SKM-1 (cell line): ENCODE measurements around the gene OVCA2.

Source experiments
- DNase-seq: peaks from one replicate; lab custom pipeline; 2025; ENCODE audit not compliant: unreplicated experiment; lab: John Stamatoyannopoulos, UW

Gene OVCA2

DNA sequence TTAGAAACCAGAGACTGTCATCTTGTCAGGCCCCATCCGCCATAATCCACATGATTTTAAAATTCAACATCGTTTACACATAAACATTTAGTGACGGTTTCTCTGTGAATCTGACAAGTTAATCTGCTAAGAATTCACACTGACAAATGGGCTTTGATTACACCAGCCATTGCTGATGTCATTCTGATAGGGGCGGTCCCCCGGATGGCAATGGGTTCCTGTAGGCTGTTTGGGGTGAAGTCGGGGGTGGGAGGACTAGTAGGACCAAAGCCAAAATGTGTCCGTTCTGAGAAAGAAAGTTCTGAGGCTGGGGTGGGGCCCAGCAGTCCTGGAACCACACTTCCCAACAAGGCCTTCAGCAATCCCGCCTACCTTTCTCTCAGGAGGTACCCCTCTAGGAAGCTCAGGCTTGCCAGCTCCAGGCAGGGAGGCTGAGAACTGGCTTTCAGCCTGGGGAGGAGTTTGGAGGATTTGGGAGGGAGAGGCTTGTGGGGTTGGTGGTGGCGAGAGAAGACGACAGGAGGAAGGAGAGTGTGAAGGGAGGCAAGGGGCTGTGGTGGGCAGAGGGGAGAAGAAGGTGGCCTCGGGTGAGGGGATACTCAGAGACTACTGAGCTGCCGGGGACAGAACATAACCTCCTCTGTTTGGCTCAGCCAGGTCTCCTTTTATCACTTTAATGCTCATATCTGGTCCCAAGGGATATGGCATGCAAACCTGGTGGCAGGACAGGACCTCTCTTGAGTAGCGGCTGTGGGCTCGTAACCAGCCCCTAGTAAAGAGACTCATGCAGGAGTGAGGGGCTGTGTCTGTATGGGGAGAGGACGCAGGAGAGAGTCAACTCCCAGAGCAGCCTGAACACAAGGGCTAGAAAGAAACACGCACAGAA lies 21.7 kb downstream of the OVCA2 start:
- no peak for DNase-seq

DNA sequence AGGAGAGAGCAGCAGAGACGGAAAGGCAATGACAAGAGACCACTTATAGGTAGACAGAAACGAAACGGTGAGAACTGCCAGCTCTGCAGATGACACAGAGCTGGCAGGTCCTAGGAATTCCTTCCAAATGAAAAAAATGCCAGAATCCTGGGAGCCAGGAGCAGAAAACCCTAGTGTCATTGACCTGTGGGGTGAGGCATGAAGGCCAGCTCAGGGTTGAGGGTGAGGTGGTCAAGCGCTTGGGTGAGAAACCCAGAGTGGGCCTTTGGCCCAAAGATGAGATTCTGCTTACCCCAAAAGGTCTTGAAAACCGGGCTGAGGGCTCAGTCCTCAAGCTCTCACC lies 22.3 kb downstream of the OVCA2 start:
- no peak for DNase-seq

DNA sequence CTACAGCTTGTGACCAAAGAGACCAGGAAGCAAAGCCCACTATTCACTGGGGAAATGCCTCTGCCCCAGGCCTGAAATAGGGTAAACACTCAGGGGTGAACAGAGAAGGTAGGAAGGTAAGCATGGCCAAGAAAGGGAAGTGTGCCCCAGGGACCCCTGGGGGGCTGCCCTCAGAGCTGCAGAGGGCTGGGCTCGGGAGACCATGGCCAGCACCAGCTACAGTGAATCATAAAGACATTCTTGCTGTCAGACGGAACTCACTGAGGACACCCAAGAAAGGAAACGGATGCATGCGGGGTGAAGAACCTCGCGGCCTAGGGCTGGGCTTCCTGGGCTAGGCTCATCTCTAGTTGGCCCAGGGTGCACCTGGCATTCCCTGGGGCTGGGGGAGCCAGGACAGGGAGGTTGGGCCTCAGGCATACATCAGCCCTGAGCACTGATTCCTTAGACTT lies 22.7 kb downstream of the OVCA2 start:
- DNase-seq, result no peak

DNA sequence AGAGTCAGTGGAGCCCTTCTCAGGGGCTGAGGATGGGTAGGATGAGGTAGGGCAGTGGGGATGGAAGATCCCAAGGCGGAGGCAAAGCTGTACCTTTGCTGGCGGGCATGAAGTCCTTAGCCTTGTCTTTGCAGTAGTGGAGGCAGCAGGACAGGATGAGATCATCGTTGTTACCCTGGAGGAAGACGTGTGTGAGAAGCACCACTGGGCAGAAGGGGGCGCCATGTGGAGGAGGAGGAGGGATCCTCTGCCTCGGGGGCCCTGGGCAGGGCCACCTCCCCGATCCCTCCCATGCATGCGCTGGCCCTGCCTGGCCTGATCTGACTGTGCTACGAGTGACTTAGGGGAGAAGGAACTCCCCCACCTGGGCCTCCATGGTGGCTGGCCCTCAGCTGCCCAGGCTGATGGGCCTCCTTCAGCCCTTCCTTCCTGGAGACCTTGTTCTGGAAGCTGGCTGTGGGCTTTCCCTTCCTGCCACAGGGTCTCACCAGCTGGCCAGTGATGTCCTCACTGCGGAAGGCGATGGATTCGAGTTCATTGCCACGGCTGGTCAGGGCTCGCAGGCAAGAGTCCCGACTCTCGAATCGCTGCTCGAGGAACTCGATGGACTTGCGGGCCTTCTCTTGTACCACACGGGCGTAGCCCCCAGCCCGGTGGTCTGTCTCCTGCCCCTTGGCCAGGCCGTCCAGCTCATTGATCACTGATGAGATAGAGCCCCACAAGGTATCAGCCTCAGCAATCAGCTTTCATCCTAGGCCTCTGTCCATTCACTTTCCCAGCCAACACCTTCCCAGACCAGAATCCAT lies 23.4 kb downstream of the OVCA2 start:
- no peak for DNase-seq

DNA sequence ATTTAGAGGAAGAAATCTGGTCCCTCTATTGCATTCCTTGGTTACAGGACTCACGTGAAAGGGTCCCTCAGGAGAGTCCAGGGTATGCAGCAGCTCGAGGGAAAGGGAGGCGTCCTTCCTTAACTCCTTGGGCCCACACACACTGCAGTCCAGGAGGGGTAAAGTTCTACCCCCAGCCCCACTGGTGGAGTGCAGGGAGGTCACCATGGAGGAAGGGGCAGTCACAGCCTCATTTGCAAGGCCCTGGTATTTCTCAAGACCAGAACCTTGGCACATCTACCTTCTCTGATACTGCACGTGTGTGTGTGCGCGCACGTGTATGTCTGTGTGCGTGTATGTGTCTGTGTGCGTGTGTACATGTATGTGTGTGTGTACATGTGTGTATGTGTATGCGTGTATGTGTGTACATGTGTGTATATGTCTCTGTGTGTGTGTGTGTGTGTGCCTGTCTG lies 24.2 kb downstream of the OVCA2 start:
- DNase-seq, result no peak

DNA sequence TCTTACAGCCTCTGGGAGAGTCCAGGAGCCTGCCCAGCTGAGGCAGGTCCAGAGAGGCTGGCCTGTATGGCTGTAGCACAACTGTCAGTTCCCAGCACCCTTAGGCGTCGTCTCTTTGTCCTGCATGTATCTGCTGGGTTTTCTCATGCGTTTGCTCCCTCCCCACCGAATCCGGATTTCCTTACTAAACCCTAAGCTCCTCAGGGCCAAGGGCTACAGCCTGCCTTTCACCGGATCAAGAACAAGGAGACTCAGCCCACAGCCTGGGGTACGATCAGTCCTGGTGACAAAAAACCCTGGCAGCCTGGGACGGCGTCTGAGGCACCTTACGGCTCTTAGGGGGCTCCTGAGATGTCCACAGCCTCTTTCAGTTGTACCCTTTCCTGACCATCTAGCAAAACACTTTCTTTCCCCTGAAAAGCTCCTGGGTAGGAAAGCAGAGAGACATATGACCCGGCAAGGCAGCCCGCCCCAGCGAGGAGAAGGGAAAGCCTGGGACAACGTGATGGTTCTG lies 25.3 kb downstream of the OVCA2 start:
- no peak for DNase-seq

DNA sequence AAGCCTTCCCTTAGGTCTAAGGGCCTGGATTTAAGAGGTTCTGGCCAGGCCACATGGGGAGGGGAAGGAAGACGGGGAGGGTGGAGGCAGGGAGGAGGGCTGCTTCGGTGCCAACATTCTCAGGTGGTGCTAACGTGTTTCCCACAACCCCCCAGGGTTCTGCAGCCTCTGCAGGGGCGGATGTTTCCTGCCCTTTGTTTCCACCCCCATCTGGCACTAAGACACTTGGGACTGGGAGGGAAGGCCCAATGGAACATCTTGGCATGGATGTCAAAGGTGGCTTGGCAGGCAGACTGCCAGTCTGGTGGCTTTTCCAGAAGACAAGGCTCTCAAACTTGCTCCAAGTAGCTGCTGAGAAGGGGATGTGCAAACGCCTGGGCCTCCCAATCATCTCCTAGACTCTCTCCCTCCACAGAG lies 25.8 kb downstream of the OVCA2 start:
- DNase-seq, result no peak

DNA sequence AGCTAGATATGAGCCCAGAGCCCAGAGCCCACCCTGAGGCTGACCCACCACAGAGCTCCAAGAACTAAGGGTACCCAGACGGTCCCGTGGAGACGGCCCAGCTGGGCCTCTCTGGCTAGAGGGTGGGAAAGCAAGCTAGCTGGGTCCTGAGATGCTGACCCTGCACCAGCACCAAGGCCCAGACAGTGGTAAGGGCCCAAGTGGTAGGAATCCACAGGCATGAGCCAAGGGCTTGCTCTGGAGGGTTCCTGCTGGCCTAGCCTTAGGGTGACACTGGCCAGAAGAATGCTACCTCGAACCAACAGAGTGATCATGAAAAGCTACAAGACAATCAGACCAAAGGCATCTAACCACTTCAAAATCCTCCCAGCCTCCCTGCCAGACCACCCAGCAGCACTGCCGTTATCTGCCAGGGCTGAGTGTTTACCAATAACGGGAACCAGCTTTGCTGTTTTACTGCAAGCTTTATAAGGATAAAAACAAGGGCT lies 26.3 kb downstream of the OVCA2 start:
- no peak for DNase-seq

DNA sequence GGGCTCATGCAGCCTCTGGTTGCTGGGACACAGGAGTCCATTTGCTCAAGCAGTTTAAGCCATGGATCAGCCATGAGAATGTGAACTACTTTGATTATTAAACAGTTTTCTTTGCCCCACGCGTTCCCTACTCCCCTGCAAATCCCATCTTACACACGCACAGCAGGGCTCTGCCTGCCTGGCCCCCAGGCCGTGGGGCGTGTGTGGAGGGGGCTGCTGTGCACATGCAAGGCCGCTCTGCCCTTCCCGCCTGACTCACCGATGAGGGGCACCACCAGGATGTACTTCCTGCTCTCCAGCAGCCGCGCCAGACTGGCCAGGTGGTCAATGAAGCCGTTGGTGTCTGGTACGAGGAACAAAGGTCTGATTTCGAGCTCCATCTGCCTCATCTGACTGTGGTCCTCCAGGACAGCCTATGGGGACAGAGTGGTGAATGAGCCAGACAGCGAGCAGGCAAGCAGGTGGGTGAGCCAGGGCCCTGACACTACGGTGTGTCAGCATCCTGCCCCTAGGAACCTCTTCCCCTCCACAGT lies 26.8 kb downstream of the OVCA2 start:
- no peak for DNase-seq

DNA sequence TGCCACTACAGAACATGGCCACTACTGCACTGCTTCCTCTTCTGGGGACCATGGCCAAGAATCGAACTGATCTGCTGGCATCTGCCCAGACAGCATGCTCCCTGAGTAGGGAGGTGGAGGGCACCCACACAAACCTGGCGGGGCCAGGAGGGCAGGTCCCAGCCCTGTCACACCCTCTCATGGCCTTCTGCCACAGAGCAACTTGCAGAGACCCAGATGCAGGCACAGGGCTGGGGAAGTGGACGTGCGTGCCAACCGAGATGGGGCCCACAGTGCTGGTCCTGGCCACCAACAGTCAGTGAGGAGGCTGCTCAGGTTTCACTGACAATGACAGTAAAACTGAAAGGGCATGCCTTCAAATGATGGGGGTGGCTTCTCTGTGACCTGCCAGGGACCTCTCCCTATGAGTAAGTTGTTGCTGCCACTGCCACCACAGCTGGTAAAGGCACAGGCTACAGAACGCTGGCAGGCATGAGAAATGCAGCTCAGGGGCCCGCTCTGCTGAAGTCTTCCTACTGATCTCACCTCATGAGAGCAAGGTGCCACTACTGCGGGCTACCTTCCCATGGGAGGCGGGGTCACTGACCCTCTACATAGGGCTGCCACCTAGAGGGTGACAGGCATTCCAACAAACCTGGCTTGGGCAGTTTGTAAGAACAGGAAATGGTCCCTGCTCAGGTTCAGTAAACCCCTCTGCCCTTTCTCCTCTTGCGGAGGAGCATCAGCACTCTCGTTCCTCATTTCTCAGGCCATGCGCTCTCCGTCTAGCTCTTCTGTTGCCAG lies 28.6 kb downstream of the OVCA2 start:
- DNase-seq, result no peak

DNA sequence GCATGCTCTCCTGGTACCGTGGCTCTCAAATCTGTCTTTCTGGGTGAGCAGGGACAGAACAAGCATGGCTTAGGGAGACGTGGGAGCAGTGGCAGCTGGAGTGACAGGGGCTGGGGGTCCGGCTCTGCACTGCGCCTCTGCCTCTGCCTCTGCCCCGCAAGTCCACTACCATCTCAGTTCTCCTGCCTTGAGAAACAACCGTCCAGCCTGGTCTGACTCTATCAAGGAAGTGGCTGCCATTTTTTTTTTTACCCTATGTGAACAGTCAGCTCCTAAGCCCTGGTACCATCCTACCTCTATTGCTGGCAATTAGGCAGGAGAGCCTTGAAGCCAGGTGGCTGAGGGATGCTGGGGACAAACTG lies 29.2 kb downstream of the OVCA2 start:
- DNase-seq, result no peak

DNA sequence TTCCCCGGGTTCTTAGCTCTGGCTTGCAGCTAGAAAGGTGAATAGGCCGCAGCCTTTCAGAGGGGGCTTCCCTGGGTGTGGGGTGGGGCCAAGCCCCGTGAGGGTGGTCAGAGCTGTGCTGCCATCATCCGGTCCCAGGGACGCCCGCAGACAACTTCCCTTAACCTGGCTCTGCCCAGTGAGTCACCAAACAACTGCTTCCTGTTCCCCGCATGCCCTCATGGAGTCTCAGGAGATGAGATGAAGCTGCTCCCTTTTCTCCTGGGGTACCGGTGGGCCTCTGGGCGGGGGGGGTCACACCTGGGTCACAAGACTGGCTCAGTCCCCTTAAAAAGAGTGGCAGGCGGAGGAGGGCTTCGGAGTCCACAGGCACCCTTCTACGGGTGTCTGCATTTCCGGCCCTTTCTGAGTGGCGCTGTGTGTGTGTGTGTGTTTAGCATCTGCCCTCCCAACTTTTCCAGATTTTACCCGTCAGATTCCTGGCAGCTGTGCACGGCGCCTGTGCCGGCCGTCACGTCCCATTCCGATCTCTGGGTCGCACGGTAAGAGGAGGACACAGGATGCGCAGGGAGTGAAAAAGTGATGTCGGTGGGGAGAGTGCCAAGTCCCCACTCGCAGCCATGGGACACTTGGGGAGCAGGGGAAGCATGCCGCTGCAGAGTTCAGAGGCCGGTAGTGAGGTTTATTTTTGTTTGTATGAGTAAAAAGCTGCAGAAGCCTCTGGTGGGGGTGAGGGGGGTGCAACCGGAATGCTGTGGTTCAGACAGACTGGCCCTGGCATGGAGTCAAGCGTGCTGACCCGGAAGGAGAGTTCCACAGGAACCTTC lies 29.8 kb downstream of the OVCA2 start:
- DNase-seq, result no peak

DNA sequence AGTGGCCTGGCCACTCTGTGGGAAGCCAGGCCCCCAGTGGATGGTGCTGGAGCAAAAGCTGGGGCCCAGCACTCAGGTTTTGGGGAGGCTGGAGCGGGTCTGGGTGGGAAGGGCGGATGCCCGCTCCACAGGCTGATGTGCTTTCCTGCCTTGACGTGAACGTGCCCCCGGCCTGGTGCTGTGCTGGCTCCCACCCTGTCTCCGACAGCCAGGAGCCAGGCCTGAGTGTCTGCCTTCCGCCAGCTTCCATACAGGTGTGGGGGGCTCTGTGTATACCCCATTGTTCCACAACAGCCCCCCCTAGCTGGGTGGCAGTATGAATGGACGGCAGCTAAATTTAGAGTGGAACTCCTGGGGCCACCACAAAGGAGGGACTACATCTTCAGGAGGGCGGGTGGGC lies 33.1 kb downstream of the OVCA2 start:
- DNase-seq, result no peak

DNA sequence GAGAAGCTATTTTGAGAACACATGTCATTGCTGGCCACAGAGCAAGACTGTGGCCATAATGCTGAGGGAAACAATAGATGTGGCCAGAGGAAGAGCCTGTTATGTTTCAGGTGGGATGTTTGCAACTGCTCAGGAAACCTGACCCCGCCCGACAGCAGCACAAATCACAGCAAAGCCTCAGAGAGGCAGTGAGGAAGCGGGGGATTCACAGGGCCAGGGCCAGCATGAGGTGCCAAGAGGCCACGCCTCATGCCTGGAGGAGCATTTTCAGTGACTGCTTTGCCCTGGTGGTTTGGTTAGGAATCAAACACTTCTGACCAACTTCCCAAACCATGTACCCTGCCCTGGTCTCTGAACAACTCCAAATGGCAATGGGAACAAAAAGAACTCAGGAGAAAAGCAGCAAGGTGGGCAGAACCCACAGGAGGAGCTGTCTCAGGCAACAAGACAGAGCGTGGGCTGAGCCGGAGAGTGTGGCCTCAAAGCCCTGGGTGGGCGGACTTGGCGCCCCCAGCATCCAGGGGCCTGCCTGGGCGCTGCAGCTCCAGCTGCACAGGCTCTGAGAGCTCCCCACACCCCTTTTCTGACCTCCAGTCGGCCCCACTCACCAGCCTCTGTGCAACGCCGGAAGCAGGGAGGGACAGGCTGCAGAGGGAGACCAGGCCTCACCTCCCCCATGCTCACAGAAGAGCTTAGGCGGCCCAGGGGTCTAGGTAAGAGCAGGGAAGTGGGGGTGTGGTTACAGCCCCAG lies 33.7 kb downstream of the OVCA2 start:
- no peak for DNase-seq

DNA sequence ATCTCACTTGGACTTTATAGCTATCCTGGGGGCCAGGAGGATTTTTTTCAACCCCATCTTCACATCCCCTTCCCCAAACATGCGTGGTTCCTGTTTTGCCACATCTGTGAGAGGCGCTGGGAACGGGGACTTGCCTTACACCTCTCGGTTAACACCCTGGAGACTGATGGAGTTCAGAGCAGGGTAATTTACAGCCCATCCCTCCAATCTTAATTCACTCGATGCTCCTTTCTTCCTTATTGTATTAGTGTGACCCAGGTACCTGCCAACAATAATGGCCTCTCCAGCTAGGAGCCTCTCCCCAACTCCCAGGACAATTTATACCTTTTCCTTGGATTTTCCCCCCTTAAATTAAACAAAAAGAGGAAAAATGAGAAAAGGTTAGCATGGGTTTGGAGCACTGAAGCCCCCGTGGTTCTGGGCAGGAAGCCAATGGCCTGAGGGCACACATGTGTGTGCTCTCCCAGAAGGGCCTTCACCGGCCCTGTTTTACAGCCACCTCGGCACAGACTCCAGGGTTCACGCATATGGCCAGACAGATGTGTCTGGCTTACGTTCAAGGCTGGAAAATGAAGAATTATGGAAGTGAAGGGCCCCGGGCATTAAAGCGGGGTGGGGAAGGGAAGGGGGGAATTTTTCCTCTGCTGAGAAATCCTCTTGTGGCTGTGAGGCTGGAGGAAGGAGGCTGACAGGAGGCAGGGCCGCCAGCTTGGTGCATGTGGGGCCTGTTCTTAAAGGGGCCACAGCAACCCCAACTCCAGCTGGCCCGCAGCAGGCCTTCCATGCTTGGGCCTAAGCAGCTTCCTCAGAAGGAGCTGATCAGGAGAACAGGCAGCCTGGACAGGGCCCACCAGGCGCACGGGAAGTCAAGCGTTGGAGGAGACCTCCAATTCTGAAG lies 34.5 kb downstream of the OVCA2 start:
- DNase-seq, result no peak

DNA sequence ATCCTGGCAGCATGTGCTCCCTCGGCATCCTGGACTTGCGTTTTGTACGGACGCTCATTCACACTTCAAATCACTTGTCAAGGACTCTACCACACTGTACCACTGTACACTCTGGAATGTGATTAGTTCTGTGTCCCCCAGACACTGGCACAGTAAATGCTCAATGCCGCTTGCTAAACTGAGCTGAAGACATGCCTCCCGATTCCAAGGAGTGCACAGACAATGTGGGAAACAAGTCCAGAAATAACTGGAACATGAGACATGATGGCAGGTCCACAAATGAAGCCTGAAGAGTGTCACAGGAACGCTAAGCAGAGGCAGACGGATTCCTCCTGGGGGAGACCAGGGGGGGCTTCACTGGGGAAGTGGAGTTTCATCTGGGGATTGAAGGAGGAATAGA lies 35.2 kb downstream of the OVCA2 start:
- DNase-seq, result no peak

DNA sequence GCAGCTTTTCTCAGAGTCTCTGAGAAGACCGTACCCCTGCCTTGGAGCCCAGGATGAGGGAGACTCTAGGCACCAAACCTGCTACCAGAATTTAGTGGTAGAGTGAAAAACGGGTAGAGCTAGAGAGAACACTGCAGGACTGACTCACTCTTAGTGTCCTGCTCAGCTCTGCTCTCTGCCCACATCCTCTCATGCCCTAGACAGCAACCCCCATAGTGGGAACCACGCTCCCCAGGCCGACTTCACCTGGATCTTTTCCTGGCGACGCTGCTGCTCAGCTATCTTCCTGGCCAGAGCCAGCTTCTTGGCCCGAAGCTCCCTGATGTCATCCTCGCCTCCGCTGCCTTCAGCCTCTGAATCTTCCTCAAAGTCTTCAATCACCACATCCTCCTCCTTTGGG lies 39.7 kb downstream of the OVCA2 start:
- no peak for DNase-seq
